Breast epithelium (tissue), 3 donors: Measurements from ENCODE around the gene LMNTD1.

Experiments
- POLR2A ChIP-seq: fragments of 450-650 bp; IDR thresholded peaks from one replicate; pipeline ENCODE4 v1.6.1; 2016; ENCODE audit warnings: antibody characterized with exemption, mild to moderate bottlenecking, moderate library complexity
- TF ChIP-seq, protein P1 (sequence below), 3 donors: fragments of 450-650 bp; IDR thresholded peaks; one replicate each; pipeline ENCODE4 v1.5.1; 2016 to 2017; ENCODE audit warnings: antibody characterized with exemption in 3 of 3, mild to moderate bottlenecking in 3 of 3, moderate library complexity in 3 of 3

- TF ChIP-seq, protein P1, sequence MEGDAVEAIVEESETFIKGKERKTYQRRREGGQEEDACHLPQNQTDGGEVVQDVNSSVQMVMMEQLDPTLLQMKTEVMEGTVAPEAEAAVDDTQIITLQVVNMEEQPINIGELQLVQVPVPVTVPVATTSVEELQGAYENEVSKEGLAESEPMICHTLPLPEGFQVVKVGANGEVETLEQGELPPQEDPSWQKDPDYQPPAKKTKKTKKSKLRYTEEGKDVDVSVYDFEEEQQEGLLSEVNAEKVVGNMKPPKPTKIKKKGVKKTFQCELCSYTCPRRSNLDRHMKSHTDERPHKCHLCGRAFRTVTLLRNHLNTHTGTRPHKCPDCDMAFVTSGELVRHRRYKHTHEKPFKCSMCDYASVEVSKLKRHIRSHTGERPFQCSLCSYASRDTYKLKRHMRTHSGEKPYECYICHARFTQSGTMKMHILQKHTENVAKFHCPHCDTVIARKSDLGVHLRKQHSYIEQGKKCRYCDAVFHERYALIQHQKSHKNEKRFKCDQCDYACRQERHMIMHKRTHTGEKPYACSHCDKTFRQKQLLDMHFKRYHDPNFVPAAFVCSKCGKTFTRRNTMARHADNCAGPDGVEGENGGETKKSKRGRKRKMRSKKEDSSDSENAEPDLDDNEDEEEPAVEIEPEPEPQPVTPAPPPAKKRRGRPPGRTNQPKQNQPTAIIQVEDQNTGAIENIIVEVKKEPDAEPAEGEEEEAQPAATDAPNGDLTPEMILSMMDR (IDR thresholded peaks at IDR 0.05): no peak
- no peak for TF ChIP-seq POLR2A
These were observed 83.2 kb downstream of the LMNTD1 start for GRCh38 chr12:25469861-25470260.
